Measurements from ENCODE around the gene SDHB. TPM values are rescaled to one million over a fixed set of nuclear protein-coding genes. Genes with fewer than 3 reads are reported as not detected.

SDHB gene
- polyA plus RNA-seq, 1 of the 3 experiments (the other 2 are of a cell fraction) = 128 TPM

- TF ChIP-seq IRF3 (IDR thresholded peaks at IDR 0.05; ENCODE audit: low read depth, low read length) = no peak
- peak; percentile 81 for TF ChIP-seq PBX3 (IDR thresholded peaks at IDR 0.05)
- no peak for TF ChIP-seq ELF1 (IDR thresholded peaks at IDR 0.05)
- TF ChIP-seq EZH2phosphoT487 (IDR thresholded peaks at IDR 0.05; ENCODE audit: borderline replicate concordance, low read depth) = no peak
- no peak for TF ChIP-seq FOXM1 (IDR thresholded peaks at IDR 0.05; ENCODE audit: low read depth)
- TF ChIP-seq CHD2 (IDR thresholded peaks at IDR 0.05; ENCODE audit: low read length, partially characterized antibody) = no peak
- no peak for TF ChIP-seq SIN3A (IDR thresholded peaks at IDR 0.05; ENCODE audit: borderline replicate concordance, low read depth, low read length)
- TF ChIP-seq GABPA (IDR thresholded peaks at IDR 0.05; ENCODE audit: low read depth) = no peak
- no peak for TF ChIP-seq REST (IDR thresholded peaks at IDR 0.05; ENCODE audit: low read depth, low read length)
- TF ChIP-seq MXI1 (IDR thresholded peaks at IDR 0.05; ENCODE audit: low read depth, low read length) = no peak
- TF ChIP-seq POLR2AphosphoS5 (IDR thresholded peaks at IDR 0.05; ENCODE audit: low read depth, low read length) = peak; percentile 61; the same call in 1 of the 2 replicates
- peak; percentile 51; the same call in 1 of the 2 replicates for TF ChIP-seq RXRA (IDR thresholded peaks at IDR 0.05; ENCODE audit: borderline replicate concordance, low read depth)
- TF ChIP-seq RFX5 (IDR thresholded peaks at IDR 0.05; ENCODE audit: low read length) = no peak
- no peak for TF ChIP-seq GATA2 (CRISPR knock-in tag; IDR thresholded peaks at IDR 0.05)
- TF ChIP-seq, protein P1, sequence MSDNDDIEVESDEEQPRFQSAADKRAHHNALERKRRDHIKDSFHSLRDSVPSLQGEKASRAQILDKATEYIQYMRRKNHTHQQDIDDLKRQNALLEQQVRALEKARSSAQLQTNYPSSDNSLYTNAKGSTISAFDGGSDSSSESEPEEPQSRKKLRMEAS (IDR thresholded peaks at IDR 0.05; ENCODE audit: low read depth) = peak; percentile 78
- no peak for TF ChIP-seq ZBTB33 (IDR thresholded peaks at IDR 0.05; ENCODE audit: borderline replicate concordance, low read depth)
- no peak for TF ChIP-seq TAF1 (IDR thresholded peaks at IDR 0.05; ENCODE audit: borderline replicate concordance, low read depth, low read length)
- TF ChIP-seq FOXJ3 (CRISPR knock-in tag; IDR thresholded peaks at IDR 0.05) = no peak
Measured at GRCh38 chr1:16981269-16981849, 72.5 kb downstream of the SDHB start (continued).
